GM12874 (cell line): ENCODE results near the gene PLEKHA1.

Experiments used
- CTCF ChIP-seq: IDR thresholded peaks from 2 replicates; pipeline ENCODE4 v1.5.1; 2011; ENCODE audit warnings: low read depth, mild to moderate bottlenecking, control low read depth, low read length, moderate library complexity; ENCODE audit not compliant: insufficient read depth

The PLEKHA1 gene

GRCh38 chr10:122391875-122392274 is 17.4 kb downstream of the PLEKHA1 start:
- TF ChIP-seq CTCF = no peak

- TF ChIP-seq CTCF = no peak
Measured at GRCh38 chr10:122392835-122393234, 18.3 kb downstream of the PLEKHA1 start.

DNA sequence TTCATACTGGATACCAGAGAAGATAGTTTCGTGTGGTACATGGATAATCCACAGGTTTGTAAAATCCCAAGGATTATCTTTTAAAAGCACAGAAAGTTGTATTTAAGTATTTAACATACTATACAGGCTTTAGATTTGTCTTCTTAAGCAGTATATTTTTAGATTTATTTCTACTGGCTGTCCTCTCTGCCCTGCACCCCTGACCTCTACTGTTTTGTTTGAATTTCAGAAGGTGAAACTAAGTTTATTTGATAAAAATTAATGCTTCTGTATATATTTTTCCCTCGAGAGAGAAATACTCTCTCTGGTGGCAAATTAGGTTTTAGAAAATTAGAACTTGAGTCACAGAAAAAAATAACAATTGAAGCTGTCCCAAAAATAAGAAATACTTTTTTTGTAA is 18.8 kb downstream of the PLEKHA1 start:
- no peak for TF ChIP-seq CTCF

GRCh38 chr10:122402548-122403131 is 28.1 kb downstream of the PLEKHA1 start:
- TF ChIP-seq CTCF = no peak

GRCh38 chr10:122404576-122404975 is 30.1 kb downstream of the PLEKHA1 start:
- TF ChIP-seq CTCF = no peak

- no peak for TF ChIP-seq CTCF
Measured at GRCh38 chr10:122407375-122408125, 33.0 kb downstream of the PLEKHA1 start.

GRCh38 chr10:122413327-122413726 is 38.8 kb downstream of the PLEKHA1 start:
- TF ChIP-seq CTCF = no peak
